Activated effector memory CD4-positive, alpha-beta T cell treated with anti-CD3 and anti-CD28 coated beads, Interleukin-2, amount 50 U/mL, for 16 hours (primary cell): ENCODE data around the gene RGS9.
"Not testable (repeated sequence)": the region's sequence is repeated elsewhere in the genome, so short reads cannot be mapped to it uniquely, and the experiment has no call there.

ENCODE experiments used
- DNase-seq: peaks from one replicate; pipeline ENCODE4 v3.0.0-alpha.2; 2020

The RGS9 gene

GRCh38 chr17:65116515-65116914 lies 20.7 kb upstream of the RGS9 start:
- not testable (repeated sequence) for DNase-seq

- DNase-seq: no peak
Measured at GRCh38 chr17:65117384-65118035, 19.7 kb upstream of the RGS9 start.

GRCh38 chr17:65121368-65121767 lies 15.8 kb upstream of the RGS9 start:
- no peak for DNase-seq

- DNase-seq: no peak
Measured at GRCh38 chr17:65121916-65122806, 15.0 kb upstream of the RGS9 start.

GRCh38 chr17:65122836-65123756 lies 14.1 kb upstream of the RGS9 start:
- peak; percentile 91 for DNase-seq

- DNase-seq: no peak
Measured at GRCh38 chr17:65123757-65124675, 13.2 kb upstream of the RGS9 start.

GRCh38 chr17:65130832-65131231 lies 6.3 kb upstream of the RGS9 start:
- DNase-seq: no peak

- DNase-seq: no peak
Measured at GRCh38 chr17:65131240-65131639, 5.9 kb upstream of the RGS9 start.

- no peak for DNase-seq
Measured at GRCh38 chr17:65131946-65132345, 5.2 kb upstream of the RGS9 start.

GRCh38 chr17:65134035-65134434 lies 3.1 kb upstream of the RGS9 start:
- DNase-seq: no peak

GRCh38 chr17:65139101-65139764 lies 2.1 kb downstream of the RGS9 start:
- DNase-seq: no peak

GRCh38 chr17:65142247-65142646 lies 5.1 kb downstream of the RGS9 start:
- DNase-seq: no peak

GRCh38 chr17:65143889-65144604 lies 6.9 kb downstream of the RGS9 start:
- no peak for DNase-seq

GRCh38 chr17:65145743-65146142 lies 8.6 kb downstream of the RGS9 start:
- no peak for DNase-seq

GRCh38 chr17:65147955-65148354 lies 10.8 kb downstream of the RGS9 start:
- DNase-seq: no peak

- no peak for DNase-seq
Measured at GRCh38 chr17:65154770-65155589, 17.8 kb downstream of the RGS9 start.

- DNase-seq: no peak
Measured at GRCh38 chr17:65155622-65156021, 18.5 kb downstream of the RGS9 start.

- no peak for DNase-seq
Measured at GRCh38 chr17:65156185-65156834, 19.1 kb downstream of the RGS9 start.

- no peak for DNase-seq
Measured at GRCh38 chr17:65156835-65157565, 19.8 kb downstream of the RGS9 start.
